Ovary (tissue), 3 donors: ENCODE data around the gene PLEKHH3.

Experiments
- EP300 ChIP-seq: sonication (generic); formaldehyde crosslinking; IDR thresholded peaks from one replicate; pipeline ENCODE4 v1.6.1; 2017; ENCODE audit warnings: antibody characterized with exemption
- POLR2A ChIP-seq: fragments of 450-650 bp; IDR thresholded peaks from one replicate; pipeline ENCODE4 v1.6.1; 2017; ENCODE audit warnings: antibody characterized with exemption, mild to moderate bottlenecking, moderate library complexity
- TF ChIP-seq, protein P1 (sequence below), 3 donors: fragments of 450-650 bp in 2 of 3; fragments of 200-600 bp in 1 of 3; IDR thresholded peaks; one replicate each; pipeline versions ENCODE4 v1.5.1 to v1.8.0; 2016 to 2022; ENCODE audit warnings: antibody characterized with exemption in 3 of 3, mild to moderate bottlenecking in 1 of 3
- donor health status: DM: no; HTN: no; CAD: no.

DNA sequence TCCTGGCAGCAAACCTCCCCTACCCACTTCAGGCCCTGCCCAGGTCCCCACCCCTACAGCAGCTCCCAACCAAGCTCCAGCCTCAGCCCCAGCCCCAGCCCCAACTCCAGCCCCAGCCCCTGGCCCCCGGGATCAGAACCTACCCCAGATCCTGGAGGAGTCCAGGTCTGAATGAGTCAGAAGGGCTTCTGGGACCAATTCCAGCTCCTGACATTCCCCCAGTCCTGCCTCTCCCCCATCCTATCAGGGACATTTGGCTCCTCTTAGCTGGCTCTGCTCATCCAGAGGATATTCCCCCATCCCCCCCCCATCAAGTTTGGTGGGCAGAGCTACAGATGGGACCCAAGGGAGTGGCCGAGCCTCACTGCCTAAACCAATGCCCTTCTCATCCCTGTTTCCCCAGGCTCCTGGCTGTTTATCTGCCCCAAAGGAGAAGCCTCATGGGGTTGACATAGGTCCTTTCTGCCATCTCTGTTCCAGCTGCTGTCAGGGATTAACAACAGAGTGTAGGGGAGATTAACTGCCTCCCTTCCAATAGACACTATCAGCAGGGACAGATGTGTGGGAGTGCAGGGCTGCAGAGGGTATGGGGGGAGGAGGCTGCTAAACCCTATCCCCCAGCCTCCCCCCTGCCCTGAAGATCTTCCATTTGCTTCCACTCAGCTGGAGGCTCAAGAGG lies 22.1 kb upstream of the PLEKHH3 start:
- TF ChIP-seq, protein P1, sequence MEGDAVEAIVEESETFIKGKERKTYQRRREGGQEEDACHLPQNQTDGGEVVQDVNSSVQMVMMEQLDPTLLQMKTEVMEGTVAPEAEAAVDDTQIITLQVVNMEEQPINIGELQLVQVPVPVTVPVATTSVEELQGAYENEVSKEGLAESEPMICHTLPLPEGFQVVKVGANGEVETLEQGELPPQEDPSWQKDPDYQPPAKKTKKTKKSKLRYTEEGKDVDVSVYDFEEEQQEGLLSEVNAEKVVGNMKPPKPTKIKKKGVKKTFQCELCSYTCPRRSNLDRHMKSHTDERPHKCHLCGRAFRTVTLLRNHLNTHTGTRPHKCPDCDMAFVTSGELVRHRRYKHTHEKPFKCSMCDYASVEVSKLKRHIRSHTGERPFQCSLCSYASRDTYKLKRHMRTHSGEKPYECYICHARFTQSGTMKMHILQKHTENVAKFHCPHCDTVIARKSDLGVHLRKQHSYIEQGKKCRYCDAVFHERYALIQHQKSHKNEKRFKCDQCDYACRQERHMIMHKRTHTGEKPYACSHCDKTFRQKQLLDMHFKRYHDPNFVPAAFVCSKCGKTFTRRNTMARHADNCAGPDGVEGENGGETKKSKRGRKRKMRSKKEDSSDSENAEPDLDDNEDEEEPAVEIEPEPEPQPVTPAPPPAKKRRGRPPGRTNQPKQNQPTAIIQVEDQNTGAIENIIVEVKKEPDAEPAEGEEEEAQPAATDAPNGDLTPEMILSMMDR (IDR thresholded peaks at IDR 0.05), result no peak
- TF ChIP-seq POLR2A (no peak), EP300 (no peak)
